Adipose tissue (tissue), 3 donors: ENCODE measurements around the gene PDZRN4. TPM values are rescaled to one million over a fixed set of nuclear protein-coding genes. Genes with fewer than 3 reads are reported as not detected.
"Not testable (repeated sequence)": the region's sequence is repeated elsewhere in the genome, so short reads cannot be mapped to it uniquely, and the experiment has no call there.

ENCODE experiments used
- H3K27ac ChIP-seq: one replicate; pipeline ENCODE4 v1.5.1; 2013; ENCODE audit warnings: low read depth, low read length
- WGBS, 3 donors: extraction: QIAGEN DNeasy Blood & Tissue Kit; methylation state at CpG; one replicate each; pipeline ENCODE4 v1.1.7; 2013; 5-methylcytosine and 5-hydroxymethylcytosine counted together
- polyA plus RNA-seq, 3 donors: library from polyadenylated mRNA; stranded (reverse); fragments of 200-250 nt; gene quantifications; one replicate each; pipeline ENCODE4 v1.2.3, GENCODE V29; 2013
- donor health status: healthy with polysubstance abuse.
- donor health status: Bipolar disorder and iron deficiency.
- donor health status: healthy.

Gene PDZRN4
- 1 to 10 TPM in 1 of 3 donors, under 1 TPM in 2; 0.03 to 1.2 (median 0.42) TPM for polyA plus RNA-seq

DNA sequence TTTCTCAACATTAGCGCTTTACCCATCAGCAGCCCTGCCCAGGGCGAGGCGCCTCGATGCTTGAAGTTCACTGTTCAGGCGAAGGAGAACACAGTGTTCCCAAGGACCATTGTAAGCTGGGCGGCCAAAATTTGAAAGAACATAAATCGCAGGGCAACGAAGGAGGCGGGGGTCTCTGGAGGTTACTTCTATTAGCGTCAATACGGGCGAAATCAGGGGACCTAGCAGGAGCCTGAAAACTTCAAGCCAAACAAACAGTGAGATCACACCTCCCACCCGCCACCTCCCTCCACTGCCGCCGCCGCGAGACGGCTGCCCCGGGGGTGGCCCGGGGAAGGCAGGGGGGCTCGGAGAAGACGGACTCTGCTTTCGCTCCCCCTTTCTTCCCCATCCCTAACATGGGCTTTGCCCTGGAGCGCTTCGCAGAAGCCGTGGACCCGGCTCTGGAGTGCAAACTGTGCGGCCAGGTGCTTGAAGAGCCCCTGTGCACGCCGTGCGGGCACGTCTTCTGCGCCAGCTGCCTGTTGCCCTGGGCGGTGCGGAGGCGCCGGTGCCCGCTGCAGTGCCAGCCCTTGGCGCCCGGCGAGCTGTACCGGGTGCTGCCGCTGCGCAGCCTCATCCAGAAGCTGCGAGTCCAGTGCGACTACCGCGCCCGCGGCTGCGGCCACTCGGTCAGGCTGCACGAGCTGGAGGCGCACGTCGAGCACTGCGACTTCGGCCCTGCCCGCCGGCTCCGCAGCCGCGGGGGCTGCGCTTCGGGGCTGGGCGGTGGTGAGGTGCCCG, at the start of gene PDZRN4:
TSS of gene PDZRN4 (plus strand) at position 263 of the 783 bp plus-strand sequence.
- 3 to 8% (median 5%) methylated on average over 48 to 67 of the region's 67 CpGs for WGBS, 3 donors
- no peak within 1 kb of the TSS for H3K27ac ChIP-seq

DNA sequence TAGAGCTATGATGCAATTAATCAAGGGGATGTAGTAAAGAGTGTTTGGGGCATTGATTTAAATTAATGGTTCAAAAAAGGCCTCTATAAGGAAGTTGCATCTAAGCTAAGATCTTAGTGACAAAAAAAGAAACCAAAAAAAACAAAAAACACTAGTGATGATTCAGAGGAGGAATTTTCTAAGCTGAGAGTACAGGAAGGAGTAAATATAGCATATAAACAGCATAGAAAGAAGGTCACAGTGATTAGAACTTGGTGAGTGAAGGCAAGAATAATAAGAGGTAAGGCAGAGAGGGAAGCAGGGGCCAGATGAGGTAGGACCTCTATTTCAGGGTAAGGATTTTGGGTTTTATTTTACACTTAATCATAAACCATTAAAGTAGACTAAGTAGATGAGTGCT, 48.0 kb upstream of the PDZRN4 start:
- no peak overlapping the region for H3K27ac ChIP-seq

DNA sequence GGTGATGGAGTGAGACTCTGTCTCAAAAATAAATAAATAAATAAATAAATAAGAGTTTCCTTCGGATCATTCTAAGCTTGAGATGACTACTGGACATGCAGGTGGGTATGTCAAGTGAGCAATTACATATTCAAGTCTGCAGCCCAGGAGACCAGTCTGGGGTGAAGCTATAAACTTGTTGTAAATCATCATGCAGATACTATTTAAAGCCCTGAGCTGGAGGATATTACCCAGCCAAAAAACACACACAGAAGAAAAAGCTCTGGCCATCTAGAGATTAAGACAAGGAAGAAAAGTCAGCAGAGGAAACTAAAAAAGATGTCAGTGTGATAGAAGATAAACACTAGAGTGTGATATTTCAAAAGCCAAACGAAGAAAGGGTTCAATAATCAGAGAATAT, 47.0 kb upstream of the PDZRN4 start:
- WGBS, 3 donors, result 61 to 74% (median 67%) methylated on average over 2 of the region's 2 CpGs
- H3K27ac ChIP-seq, result no peak overlapping the region

DNA sequence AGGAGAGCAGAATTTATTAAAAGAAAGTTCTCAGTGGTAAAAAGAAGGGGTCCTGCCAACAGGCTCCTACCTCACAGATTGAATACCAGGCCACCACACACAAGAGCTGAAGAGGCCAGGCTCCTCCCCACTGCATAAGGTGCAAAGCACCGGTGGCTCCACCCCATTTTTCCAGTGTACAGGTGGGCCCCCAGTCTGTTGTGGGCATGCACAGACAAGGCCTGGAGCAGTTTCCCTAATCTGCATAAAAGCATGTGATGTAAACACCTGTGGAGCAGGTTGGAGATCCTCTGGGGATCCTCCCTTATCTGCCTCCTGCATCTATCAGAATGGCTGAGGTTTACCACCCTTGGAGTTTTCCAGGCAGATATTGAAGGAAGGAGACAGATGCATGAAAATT, 45.7 kb upstream of the PDZRN4 start:
- 86 to 100% (median 97%) methylated on average over 1 of the region's 1 CpG for WGBS, 3 donors
- H3K27ac ChIP-seq, result no peak overlapping the region

DNA sequence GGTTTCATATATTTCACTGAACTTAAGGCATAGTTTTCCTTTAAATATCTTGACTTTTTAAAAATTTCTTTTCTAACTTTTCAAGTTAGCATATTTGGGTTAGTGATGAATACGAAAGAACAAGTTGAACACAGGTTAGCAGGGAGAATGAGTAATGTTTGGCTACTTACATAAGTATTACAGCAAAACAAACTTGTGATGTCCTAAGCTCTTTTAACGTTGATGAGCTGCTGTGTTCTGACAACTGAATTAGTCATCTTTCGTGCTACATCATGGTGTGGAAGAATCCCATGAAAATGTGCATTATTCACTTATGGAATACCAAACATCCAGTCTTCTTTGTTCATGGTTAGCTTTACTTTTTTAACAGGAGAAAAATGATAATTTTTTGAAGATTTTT, 36.3 kb upstream of the PDZRN4 start:
- WGBS, 3 donors, result 54 to 68% (median 67%) methylated on average over 3 of the region's 3 CpGs
- H3K27ac ChIP-seq, result no peak overlapping the region

DNA sequence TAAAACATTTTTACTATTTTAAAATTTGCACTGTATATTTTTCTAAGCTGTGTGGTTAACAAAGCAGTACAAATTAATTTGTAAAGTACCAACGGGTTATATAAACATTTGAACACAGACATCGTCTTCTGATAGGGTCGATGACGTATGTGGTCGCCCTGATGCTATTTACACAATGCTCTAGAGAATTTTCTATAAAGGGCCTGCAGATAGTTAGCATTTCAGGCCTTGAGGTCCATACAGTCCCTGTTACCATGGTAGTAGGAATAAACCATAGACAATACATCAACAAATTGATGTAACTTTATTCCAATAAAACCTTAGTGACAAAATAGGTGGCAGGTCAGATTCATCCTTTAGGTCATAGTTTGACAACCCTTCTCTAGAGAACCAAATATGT, 25.7 kb upstream of the PDZRN4 start:
- H3K27ac ChIP-seq, result no peak overlapping the region
- WGBS, 3 donors, result 34 to 71% (median 62%) methylated on average over 5 of the region's 5 CpGs

DNA sequence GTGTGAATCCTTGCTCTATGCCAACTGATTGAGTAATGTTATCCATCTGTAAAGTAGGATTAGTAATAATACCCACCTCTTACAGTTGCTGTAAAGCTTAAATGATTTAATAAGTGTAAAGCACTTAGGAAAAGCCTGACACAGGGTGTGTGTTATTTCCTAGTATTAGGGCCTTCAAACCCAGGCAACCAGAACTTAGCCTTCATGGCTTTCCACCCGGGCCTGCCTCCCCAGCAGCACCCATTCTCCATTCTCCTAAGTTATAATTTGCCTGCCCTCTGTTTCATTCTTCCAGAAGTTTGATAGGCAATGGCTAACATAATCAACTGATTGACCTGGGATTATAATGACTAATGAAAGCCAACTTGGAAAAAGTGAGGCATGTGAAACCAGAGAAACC, 20.4 kb upstream of the PDZRN4 start:
- H3K27ac ChIP-seq, result no peak overlapping the region
- WGBS, 3 donors, result 54 to 89% (median 87%) methylated on average over 1 of the region's 1 CpG

DNA sequence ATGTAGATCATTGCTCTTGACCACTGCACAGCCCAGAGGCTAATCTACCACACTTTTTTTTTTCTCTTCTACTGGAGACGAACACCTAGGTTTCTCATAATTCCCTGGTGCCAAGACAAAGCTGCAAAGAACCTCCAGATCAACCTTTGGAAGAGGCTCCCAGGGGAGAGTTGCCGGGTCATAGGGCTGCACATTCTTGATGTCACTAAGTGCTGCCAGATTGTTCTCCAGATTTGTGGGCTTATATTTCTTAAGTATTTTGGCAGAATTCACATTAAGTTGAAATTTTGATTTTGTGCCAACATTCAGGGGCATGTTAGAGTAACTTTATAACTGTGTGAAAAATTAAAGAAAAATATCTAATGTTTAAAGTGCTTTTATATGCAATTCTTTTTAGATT, 13.5 kb upstream of the PDZRN4 start:
- WGBS, 3 donors, result 41 to 64% (median 49%) methylated on average over 2 of the region's 2 CpGs
- H3K27ac ChIP-seq, result no peak overlapping the region

DNA sequence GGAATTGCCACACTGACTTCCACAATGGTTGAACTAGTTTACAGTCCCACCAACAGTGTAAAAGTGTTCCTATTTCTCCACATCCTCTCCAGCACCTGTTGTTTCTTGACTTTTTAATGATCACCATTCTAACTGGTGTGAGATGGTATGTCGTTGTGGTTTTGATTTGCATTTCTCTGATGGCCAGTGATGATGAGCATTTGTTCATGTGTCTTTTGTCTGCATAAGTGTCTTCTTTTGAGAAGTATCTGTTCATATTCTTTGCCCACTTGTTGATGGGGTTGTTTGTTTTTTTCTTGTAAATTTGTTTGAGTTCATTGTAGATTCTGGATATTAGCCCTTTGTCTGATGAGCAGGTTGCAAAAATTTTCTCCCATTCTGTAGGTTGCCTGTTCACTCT, 8.6 kb upstream of the PDZRN4 start:
- 84 to 100% (median 85%) methylated on average over 1 of the region's 1 CpG for WGBS, 3 donors

DNA sequence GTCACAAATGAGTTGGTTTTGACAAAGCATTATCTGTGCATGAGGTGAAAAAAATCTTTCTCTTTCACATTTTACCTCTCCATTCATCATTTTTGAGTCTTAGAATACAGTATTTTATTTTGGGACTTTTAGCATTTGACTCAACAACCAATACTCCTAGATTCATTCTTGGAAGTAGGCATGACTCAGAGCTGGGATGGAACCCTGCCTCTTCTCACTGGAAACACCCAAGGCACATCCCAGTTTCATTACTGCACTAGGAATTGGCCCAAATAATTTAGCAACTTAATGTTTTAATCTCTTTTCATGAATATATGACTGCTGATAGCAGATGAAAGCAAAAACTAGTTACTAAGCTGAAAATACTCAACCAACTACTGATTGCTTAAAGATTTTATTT, 3.3 kb upstream of the PDZRN4 start:
- H3K27ac ChIP-seq, result no peak overlapping the region

More for the DNA sequence above, 8.6 kb upstream of the PDZRN4 start:
- H3K27ac ChIP-seq, result not testable (repeated sequence)

DNA sequence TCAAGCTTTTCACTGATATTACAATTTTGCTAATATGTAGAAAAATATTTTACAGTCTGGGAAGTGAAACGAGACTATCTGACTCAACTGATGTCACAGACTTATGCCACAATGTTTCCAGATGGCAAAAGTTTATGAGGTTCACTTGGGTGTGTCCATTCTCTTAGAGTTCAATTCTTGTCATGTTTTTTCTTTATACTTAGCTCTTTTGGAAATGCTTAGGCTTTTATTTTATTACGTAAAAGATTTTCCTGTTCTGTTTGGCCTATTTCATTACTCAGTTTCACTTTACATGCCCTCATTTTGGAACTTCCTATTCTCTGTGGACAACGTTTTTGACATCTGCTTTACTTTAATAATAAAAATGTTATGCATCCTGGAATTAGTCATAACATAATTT, 2.1 kb upstream of the PDZRN4 start:
- WGBS, 3 donors, result 23 to 51% (median 24%) methylated on average over 3 of the region's 3 CpGs

DNA sequence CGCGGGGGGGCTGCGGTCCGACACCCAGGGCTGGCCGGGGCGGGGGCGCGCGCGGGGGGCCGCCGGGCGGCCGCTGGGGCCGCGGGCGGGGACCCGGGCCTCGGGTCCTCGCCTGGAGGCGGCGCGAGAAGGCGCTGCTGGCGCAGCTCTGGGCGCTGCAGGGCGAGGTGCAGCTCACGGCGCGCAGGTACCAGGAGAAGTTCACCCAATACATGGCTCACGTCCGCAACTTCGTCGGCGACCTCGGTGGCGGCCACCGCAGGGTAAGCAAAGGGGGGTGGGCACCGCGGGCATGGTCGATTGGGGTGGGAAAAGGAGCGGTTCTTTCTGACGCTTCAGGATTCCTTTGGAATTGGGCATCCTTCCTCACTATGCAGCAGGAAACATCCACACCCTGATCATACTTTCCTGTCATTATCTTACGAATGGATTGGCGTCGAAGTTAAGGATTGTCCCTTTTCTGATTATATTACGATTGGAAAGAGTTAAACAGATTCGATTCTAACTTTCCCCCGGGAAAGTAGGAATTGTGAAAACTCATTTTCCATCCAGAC, 798 bp downstream of the PDZRN4 start:
- no peak overlapping the region for H3K27ac ChIP-seq
- 2 to 3% (median 3%) methylated on average over 27 to 49 of the region's 49 CpGs for WGBS, 3 donors

More for the DNA sequence above, 2.1 kb upstream of the PDZRN4 start:
- H3K27ac ChIP-seq, result no peak overlapping the region

DNA sequence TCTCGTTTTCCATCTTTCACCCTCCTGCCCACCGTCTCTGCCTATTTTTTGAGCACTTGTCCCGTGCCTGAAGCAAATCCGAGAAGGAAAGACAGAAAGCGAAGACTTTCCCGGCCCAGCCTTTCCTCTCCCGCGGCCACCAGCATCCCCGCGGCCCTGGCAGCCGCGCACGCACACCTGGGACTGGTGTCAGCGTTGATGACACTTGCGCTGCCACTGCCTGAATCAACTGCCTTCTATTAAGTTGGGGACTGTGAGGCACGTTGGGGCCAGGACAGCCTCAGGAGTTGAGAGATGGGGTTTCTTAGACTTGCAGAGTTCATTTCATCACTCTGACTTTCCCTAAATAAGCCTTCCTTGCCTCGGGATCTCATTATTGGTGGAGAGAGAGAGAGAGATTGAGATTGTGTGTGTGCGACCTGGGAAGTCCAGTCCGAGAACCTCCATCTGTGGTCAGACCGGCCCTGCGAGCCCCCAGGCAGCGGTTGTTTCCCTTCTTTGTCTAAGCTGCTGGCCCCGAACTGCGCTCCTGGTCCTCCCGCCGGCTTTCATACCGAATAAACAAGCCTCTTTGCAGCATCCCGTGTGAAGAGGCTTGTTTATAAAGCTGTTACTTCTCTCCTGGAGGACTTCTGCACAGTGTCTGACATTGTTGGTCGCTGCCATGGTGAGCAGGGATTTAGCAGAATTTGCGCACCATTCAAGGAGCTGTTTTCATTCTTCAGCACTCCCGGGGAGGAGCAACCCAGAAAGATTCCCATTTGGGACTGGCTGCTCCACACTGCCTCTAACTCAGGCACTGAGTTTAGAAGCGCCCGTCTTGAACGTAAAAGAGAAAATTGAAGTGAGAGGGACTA, 1.5 kb downstream of the PDZRN4 start:
- no peak overlapping the region for H3K27ac ChIP-seq
- WGBS, 3 donors, result 1 to 2% (median 2%) methylated on average over 34 of the region's 34 CpGs

DNA sequence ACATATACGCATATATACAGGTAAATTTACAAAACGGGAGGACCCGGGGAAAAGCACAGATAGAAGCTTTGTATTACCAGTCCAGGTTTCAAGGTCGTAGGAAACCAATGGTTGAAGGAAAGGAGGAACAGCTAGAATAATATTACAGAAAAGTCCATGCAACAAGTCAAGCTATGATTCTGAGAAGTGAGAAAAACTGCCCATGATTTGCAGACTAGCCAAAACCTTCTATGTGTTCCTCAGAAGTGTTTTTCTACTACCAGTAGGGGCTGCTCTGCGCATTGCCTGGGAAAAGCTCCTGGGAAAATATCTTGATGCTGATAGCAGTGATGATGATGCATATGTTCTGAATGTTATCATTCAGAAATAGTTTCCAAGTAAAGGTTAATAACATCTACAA, 2.2 kb downstream of the PDZRN4 start:
- WGBS, 3 donors, result 10 to 13% (median 12%) methylated on average over 5 of the region's 5 CpGs
- H3K27ac ChIP-seq, result no peak overlapping the region

DNA sequence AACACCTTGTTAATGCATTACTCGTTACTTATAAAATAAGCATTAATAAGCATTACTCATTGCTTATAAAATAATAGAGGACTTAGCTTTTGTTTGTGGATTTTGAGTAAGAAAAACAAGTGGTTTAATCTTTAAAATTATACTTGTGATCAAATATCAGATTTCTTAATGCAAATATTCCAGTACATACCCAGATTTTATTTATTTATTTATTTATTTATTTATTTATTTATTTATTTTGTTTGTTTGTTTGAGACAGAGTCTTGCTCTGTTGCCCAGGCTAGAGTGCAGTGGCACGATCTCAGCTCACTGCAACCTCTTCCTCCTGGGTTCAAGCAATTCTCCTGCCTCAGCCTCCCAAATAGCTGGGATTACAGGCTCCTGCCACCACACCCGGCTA, 3.4 kb downstream of the PDZRN4 start:
- 86 to 91% (median 89%) methylated on average over 3 of the region's 3 CpGs for WGBS, 3 donors
- not testable (repeated sequence) for H3K27ac ChIP-seq

DNA sequence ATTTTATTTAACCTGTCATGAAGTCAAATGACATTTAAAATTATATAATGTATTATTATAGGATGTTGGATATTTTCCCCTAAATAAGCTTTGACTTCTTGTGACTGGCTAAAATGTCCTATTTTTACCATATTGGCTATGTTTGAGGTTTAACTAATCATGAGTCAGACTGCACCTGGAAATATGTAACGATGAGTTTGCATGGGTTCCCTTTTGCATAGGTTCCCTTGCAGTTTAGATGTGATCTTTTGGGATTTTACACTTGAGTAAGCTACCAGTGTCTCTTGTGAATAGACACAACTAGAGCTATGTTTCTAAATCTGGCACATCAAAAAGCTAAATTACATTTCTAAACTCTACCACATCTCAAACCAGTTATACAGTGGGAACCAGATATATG, 5.2 kb downstream of the PDZRN4 start:
- 58 to 70% (median 63%) methylated on average over 1 of the region's 1 CpG for WGBS, 3 donors
- H3K27ac ChIP-seq, result no peak overlapping the region

DNA sequence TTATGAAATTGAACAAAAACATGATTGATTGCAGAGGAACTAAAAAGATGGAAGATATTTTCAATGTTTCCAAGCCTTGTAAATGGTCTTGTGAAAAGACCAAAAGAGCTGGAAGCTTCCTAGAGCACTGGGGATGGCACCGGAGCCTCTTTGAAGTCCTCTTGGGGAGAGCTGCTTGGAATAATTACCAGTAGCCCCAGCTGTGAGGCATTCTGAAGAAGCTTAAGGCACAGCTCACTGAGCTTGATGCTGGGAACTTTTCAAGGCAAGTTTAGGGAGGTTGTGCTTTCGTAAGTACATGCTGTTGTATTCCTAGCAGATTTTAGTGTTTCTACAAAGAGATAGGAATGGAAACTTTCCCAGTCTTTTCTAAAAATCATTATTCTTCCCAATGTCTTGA, 13.9 kb downstream of the PDZRN4 start:
- WGBS, 3 donors, result 46 to 71% (median 65%) methylated on average over 2 of the region's 2 CpGs

DNA sequence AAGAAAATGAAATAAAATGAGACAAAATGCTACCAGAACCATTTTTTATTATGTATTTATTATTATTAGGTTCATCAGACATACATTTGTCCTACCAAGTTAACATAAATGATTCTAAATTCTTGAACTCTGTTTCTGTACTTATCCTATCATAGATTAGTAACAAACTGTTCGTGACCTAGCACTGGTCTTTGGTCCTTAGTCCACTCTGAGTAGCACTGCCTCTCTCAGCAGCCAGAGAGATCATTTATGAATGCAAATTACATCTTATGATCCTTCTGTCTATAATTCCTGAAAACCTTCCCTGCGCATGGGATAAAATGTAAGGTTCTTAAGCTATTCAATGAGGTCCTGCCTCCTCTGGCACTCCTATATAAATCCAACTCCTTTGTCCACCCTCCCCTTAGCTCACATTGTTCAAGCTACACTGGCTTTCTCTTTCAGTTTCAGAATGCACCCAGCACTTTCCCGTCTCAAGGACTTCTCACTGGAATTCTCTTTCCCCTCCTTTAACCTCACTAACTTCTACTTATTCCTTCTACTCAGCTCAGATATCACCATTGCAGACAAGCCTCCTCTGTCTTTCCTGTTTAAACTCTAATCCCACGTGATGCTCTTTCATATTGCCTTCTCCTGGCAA, 17.1 kb downstream of the PDZRN4 start:
- H3K27ac ChIP-seq, result no peak overlapping the region
- 33 to 50% (median 33%) methylated on average over 4 of the region's 4 CpGs for WGBS, 3 donors

More for the DNA sequence above, 13.9 kb downstream of the PDZRN4 start:
- H3K27ac ChIP-seq, result no peak overlapping the region

DNA sequence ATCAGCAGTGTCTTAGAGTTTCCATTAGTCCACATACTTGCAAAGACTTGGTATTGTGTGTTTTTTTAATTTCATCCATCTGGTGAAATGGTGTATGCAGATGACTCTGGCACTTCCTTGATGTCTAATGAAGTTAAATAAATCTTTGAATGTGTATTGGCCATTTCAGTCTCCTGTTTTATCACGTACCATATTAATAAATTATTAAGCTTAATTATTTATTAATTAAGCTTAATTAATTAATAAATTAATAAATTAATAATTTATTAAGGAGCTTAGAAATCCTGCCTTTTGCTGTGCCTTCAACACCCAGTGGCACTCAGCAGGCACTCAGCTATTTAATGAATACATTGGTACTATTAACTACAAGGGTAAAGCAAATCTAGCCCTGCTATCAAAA, 18.2 kb downstream of the PDZRN4 start:
- H3K27ac ChIP-seq, result no peak overlapping the region
- WGBS, 3 donors, result 66 to 90% (median 88%) methylated on average over 1 of the region's 1 CpG
